Activated CD4-positive, alpha-beta memory T cell treated with anti-CD3 and anti-CD28 coated beads, Interleukin-2, amount 10 ng/mL, durations not matched to agents 7 days and 5 days (primary cell): ENCODE results near the gene TRHDE. TPM values are rescaled to one million over a fixed set of nuclear protein-coding genes. Genes with fewer than 3 reads are reported as not detected.

Source experiments
- CTCF ChIA-PET: fragments of 350-600 bp; sonication (Branson Sonifier 250); formaldehyde crosslinking; loops from one replicate; lab custom pipeline; 2021; ENCODE audit warnings: antibody characterized with exemption, inconsistent platforms; lab: Charles Lee
- POLR2A ChIA-PET: fragments of 350-600 bp; sonication (Branson Sonifier 250); formaldehyde crosslinking; loops from one replicate; lab custom pipeline; 2021; ENCODE audit warnings: antibody characterized with exemption; lab: Charles Lee
- DNase-seq: peaks from one replicate; pipeline ENCODE4 v3.0.0-alpha.2; 2020
- H3K27ac Mint-ChIP-seq: one replicate; pipeline ENCODE4 v1.8.0; 2021; ENCODE audit warnings: mild to moderate bottlenecking, mixed read lengths
- H3K27me3 Mint-ChIP-seq: one replicate; pipeline ENCODE4 v1.8.0; 2021; ENCODE audit warnings: mixed read lengths
- H3K36me3 Mint-ChIP-seq: one replicate; pipeline ENCODE4 v1.8.0; 2021; ENCODE audit warnings: low read depth, mixed read lengths
- H3K4me1 Mint-ChIP-seq: one replicate; pipeline ENCODE4 v1.8.0; 2021; ENCODE audit warnings: mixed read lengths
- H3K4me3 Mint-ChIP-seq: one replicate; pipeline ENCODE4 v1.8.0; 2021; ENCODE audit warnings: mild to moderate bottlenecking, mixed read lengths
- H3K9me3 Mint-ChIP-seq: one replicate; pipeline ENCODE4 v1.8.0; 2021; ENCODE audit warnings: mixed read lengths
- total RNA-seq, 2 experiments: library from RNA; stranded (reverse); gene quantifications; one replicate each; pipeline ENCODE4 v1.2.3, GENCODE V29; 2021

TRHDE gene
- total RNA-seq, 2 experiments from 2014 or later: not detected

- no peaks in the 10 kb centered on the region for H3K27me3 Mint-ChIP-seq
- CTCF ChIA-PET: no interaction called here
- no peak overlapping the region for H3K4me3 Mint-ChIP-seq
- peaks cover 2% of the 10 kb centered on the region for H3K9me3 Mint-ChIP-seq
- no peak for DNase-seq
- H3K27ac Mint-ChIP-seq: no peak overlapping the region
- no peaks in the 10 kb centered on the region for H3K36me3 Mint-ChIP-seq
- POLR2A ChIA-PET: no interaction called here
- no peaks in the 10 kb centered on the region for H3K4me1 Mint-ChIP-seq
These were observed 161.1 kb downstream of the TRHDE start for GRCh38 chr12:72433298-72433697.

- POLR2A ChIA-PET: no interaction called here
- CTCF ChIA-PET: no interaction called here
- no peaks in the 10 kb centered on the region for H3K27me3 Mint-ChIP-seq
- no peak for DNase-seq
- H3K36me3 Mint-ChIP-seq: no peaks in the 10 kb centered on the region
- no peaks in the 10 kb centered on the region for H3K4me1 Mint-ChIP-seq
- peaks cover 2% of the 10 kb centered on the region for H3K9me3 Mint-ChIP-seq
- no peak overlapping the region for H3K27ac Mint-ChIP-seq
- no peak overlapping the region for H3K4me3 Mint-ChIP-seq
These were observed 162.8 kb downstream of the TRHDE start for GRCh38 chr12:72434999-72435398.

GRCh38 chr12:72442217-72442616, 170.0 kb downstream of the TRHDE start:
- Mint-ChIP-seq H3K4me1 (no peaks in the 10 kb centered on the region), H3K4me3 (no peak overlapping the region), H3K9me3 (peaks cover 3% of the 10 kb centered on the region), H3K27me3 (no peaks in the 10 kb centered on the region), H3K27ac (no peak overlapping the region), H3K36me3 (no peaks in the 10 kb centered on the region)
- POLR2A ChIA-PET: no interaction called here
- no peak for DNase-seq
- CTCF ChIA-PET: no interaction called here

GRCh38 chr12:72444125-72444524, 172.0 kb downstream of the TRHDE start:
- CTCF ChIA-PET: no interaction called here
- Mint-ChIP-seq H3K9me3 (peaks cover 2% of the 10 kb centered on the region), H3K36me3 (no peaks in the 10 kb centered on the region), H3K4me3 (no peak overlapping the region), H3K27me3 (no peaks in the 10 kb centered on the region), H3K4me1 (no peaks in the 10 kb centered on the region), H3K27ac (no peak overlapping the region)
- no peak for DNase-seq
- POLR2A ChIA-PET: no interaction called here

- no peaks in the 10 kb centered on the region for H3K27me3 Mint-ChIP-seq
- CTCF ChIA-PET: no interaction called here
These were observed 172.4 kb downstream of the TRHDE start for GRCh38 chr12:72444566-72444965.

GRCh38 chr12:72448089-72448488, 175.9 kb downstream of the TRHDE start:
- no peak overlapping the region for H3K27ac Mint-ChIP-seq
- POLR2A ChIA-PET: no interaction called here
- peaks cover 2% of the 10 kb centered on the region for H3K9me3 Mint-ChIP-seq
- no peaks in the 10 kb centered on the region for H3K27me3 Mint-ChIP-seq
- no peaks in the 10 kb centered on the region for H3K36me3 Mint-ChIP-seq
- H3K4me3 Mint-ChIP-seq: no peak overlapping the region
- no peaks in the 10 kb centered on the region for H3K4me1 Mint-ChIP-seq
- DNase-seq: no peak
- CTCF ChIA-PET: no interaction called here

More at GRCh38 chr12:72444566-72444965, 172.4 kb downstream of the TRHDE start:
- Mint-ChIP-seq H3K4me3 (no peak overlapping the region), H3K9me3 (peaks cover 2% of the 10 kb centered on the region), H3K27ac (no peak overlapping the region), H3K36me3 (no peaks in the 10 kb centered on the region), H3K4me1 (no peaks in the 10 kb centered on the region)
- POLR2A ChIA-PET: no interaction called here
- DNase-seq: no peak

GRCh38 chr12:72448805-72449204, 176.6 kb downstream of the TRHDE start:
- no peaks in the 10 kb centered on the region for H3K4me1 Mint-ChIP-seq
- H3K9me3 Mint-ChIP-seq: peaks cover 2% of the 10 kb centered on the region
- H3K4me3 Mint-ChIP-seq: no peak overlapping the region
- ChIA-PET POLR2A (no interaction called here), CTCF (no interaction called here)
- no peak for DNase-seq
- H3K27me3 Mint-ChIP-seq: no peaks in the 10 kb centered on the region
- H3K36me3 Mint-ChIP-seq: no peaks in the 10 kb centered on the region
- no peak overlapping the region for H3K27ac Mint-ChIP-seq

- ChIA-PET CTCF (no interaction called here), POLR2A (no interaction called here)
- Mint-ChIP-seq H3K36me3 (no peaks in the 10 kb centered on the region), H3K27me3 (no peaks in the 10 kb centered on the region), H3K27ac (no peak overlapping the region), H3K9me3 (no peaks in the 10 kb centered on the region), H3K4me1 (no peaks in the 10 kb centered on the region), H3K4me3 (no peak overlapping the region)
- no peak for DNase-seq
These were observed 180.9 kb downstream of the TRHDE start for GRCh38 chr12:72453066-72453465.

GRCh38 chr12:72453550-72453949, 181.4 kb downstream of the TRHDE start:
- no peak for DNase-seq
- no peaks in the 10 kb centered on the region for H3K4me1 Mint-ChIP-seq
- no peaks in the 10 kb centered on the region for H3K36me3 Mint-ChIP-seq
- CTCF ChIA-PET: no interaction called here
- no peak overlapping the region for H3K4me3 Mint-ChIP-seq
- no peaks in the 10 kb centered on the region for H3K9me3 Mint-ChIP-seq
- no peaks in the 10 kb centered on the region for H3K27me3 Mint-ChIP-seq
- POLR2A ChIA-PET: no interaction called here
- no peak overlapping the region for H3K27ac Mint-ChIP-seq

GRCh38 chr12:72464471-72464870, 192.3 kb downstream of the TRHDE start:
- Mint-ChIP-seq H3K27me3 (no peaks in the 10 kb centered on the region), H3K9me3 (no peaks in the 10 kb centered on the region), H3K36me3 (no peaks in the 10 kb centered on the region), H3K4me3 (no peak overlapping the region), H3K4me1 (no peaks in the 10 kb centered on the region), H3K27ac (no peak overlapping the region)
- POLR2A ChIA-PET: no interaction called here
- CTCF ChIA-PET: interaction anchor here (0.5 kb wide), 1 partner anchor 199 kb away, joined by 3 read pairs; no protein-coding TSS in a partner anchor
- DNase-seq: no peak

GRCh38 chr12:72465155-72465554, 193.0 kb downstream of the TRHDE start:
- ChIA-PET POLR2A (no interaction called here), CTCF (interaction anchor here (0.5 kb wide), 1 partner anchor 200 kb away, joined by 3 read pairs; no protein-coding TSS in a partner anchor)
- no peak for DNase-seq
- Mint-ChIP-seq H3K9me3 (no peaks in the 10 kb centered on the region), H3K4me1 (no peaks in the 10 kb centered on the region), H3K27me3 (no peaks in the 10 kb centered on the region), H3K27ac (no peak overlapping the region), H3K36me3 (no peaks in the 10 kb centered on the region), H3K4me3 (no peak overlapping the region)

- ChIA-PET POLR2A (no interaction called here), CTCF (no interaction called here)
- Mint-ChIP-seq H3K27me3 (no peaks in the 10 kb centered on the region), H3K36me3 (no peaks in the 10 kb centered on the region), H3K9me3 (no peaks in the 10 kb centered on the region), H3K4me3 (no peak overlapping the region), H3K27ac (no peak overlapping the region), H3K4me1 (no peaks in the 10 kb centered on the region)
- no peak for DNase-seq
These were observed 193.9 kb downstream of the TRHDE start for GRCh38 chr12:72465940-72466630.

GRCh38 chr12:72467985-72468384, 195.8 kb downstream of the TRHDE start:
- POLR2A ChIA-PET: no interaction called here
- no peak overlapping the region for H3K4me3 Mint-ChIP-seq
- CTCF ChIA-PET: no interaction called here
- H3K36me3 Mint-ChIP-seq: no peaks in the 10 kb centered on the region
- no peak for DNase-seq
- no peak overlapping the region for H3K27ac Mint-ChIP-seq
- no peaks in the 10 kb centered on the region for H3K9me3 Mint-ChIP-seq
- no peaks in the 10 kb centered on the region for H3K4me1 Mint-ChIP-seq
- H3K27me3 Mint-ChIP-seq: no peaks in the 10 kb centered on the region

GRCh38 chr12:72468505-72468904, 196.3 kb downstream of the TRHDE start:
- Mint-ChIP-seq H3K4me1 (no peaks in the 10 kb centered on the region), H3K9me3 (no peaks in the 10 kb centered on the region), H3K27me3 (no peaks in the 10 kb centered on the region), H3K36me3 (no peaks in the 10 kb centered on the region), H3K4me3 (no peak overlapping the region), H3K27ac (no peak overlapping the region)
- ChIA-PET CTCF (no interaction called here), POLR2A (no interaction called here)
- DNase-seq: no peak
